Measurements from ENCODE around the gene MROH2A. TPM values are rescaled to one million over a fixed set of nuclear protein-coding genes. Genes with fewer than 3 reads are reported as not detected.

The MROH2A gene
- total RNA-seq, 1 experiment from 2014 or later, result not detected

DNA sequence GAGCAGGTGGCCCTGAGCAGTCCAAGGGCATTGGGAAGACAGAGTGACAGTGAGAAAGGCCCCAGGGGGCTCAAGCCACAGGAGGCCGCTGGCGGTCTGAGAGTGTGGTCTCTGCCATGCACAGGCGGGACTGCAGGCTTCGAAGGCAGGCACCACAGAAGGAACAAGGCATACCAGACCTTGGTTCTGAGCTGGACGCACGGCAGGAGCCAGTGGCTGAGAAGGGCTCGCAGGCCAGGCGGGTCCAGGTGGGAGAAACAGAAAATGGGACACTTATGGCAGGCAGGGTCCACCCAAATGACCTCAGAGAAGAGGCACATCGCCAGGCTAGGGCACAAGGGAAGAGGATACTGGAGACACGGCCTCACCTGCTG, 61.3 kb downstream of the MROH2A start:
- H3K36me3 Mint-ChIP-seq, result peaks cover 98% of the 10 kb centered on the region
- TF ChIP-seq ARID4B (CRISPR knock-in tag; IDR thresholded peaks at IDR 0.05; ENCODE audit: borderline replicate concordance) (0 out of 2 replicates have a peak, but pooled peaks have one; percentile 32), ZNF121 (CRISPR knock-in tag; IDR thresholded peaks at IDR 0.05) (no peak)
- H3K4me3 Mint-ChIP-seq, result no peak overlapping the region
- POLR2A ChIA-PET, result no interaction called here
- H3K4me1 Mint-ChIP-seq, result peaks cover 13% of the 10 kb centered on the region
- ATAC-seq (no peak), DNase-seq (ENCODE audit: low spot score) (no peak)
- H3K9me3 Mint-ChIP-seq, result no peaks in the 10 kb centered on the region
- peak overlapping the region; percentile 73; the same call in 1 of the 2 replicates for H3K27ac Mint-ChIP-seq
- H3K27me3 Mint-ChIP-seq (ENCODE audit: low read depth), result no peaks in the 10 kb centered on the region
- CTCF ChIA-PET, result no interaction called here

GRCh38 chr2:233840520-233840919, 62.4 kb downstream of the MROH2A start:
- H3K36me3 Mint-ChIP-seq, result peaks cover 99% of the 10 kb centered on the region
- no peak for TF ChIP-seq MXD4 (CRISPR knock-in tag; IDR thresholded peaks at IDR 0.05; ENCODE audit: borderline replicate concordance)
- TF ChIP-seq ZNF121 (CRISPR knock-in tag; IDR thresholded peaks at IDR 0.05), result no peak
- no peak for TF ChIP-seq USF2 (CRISPR knock-in tag; IDR thresholded peaks at IDR 0.05)
- TF ChIP-seq NFE2L1 (CRISPR knock-in tag; IDR thresholded peaks at IDR 0.05), result no peak
- no peak for TF ChIP-seq NR3C1 (CRISPR knock-in tag; conservative IDR thresholded peaks at IDR 0.05; ENCODE audit: low read depth)
- no peak for TF ChIP-seq ARID4B (CRISPR knock-in tag; IDR thresholded peaks at IDR 0.05; ENCODE audit: borderline replicate concordance)
- TF ChIP-seq MYBL2 (CRISPR knock-in tag; IDR thresholded peaks at IDR 0.05), result no peak
- no peak for TF ChIP-seq GABPB1 (CRISPR knock-in tag; IDR thresholded peaks at IDR 0.05)
- TF ChIP-seq ESRRA (CRISPR knock-in tag; IDR thresholded peaks at IDR 0.05; ENCODE audit: borderline replicate concordance), result no peak
- TF ChIP-seq TEAD4 (CRISPR knock-in tag; IDR thresholded peaks at IDR 0.05), result no peak
- POLR2A ChIA-PET, result no interaction called here
- no peak for DNase-seq (ENCODE audit: low spot score)
- no peak overlapping the region for H3K27ac Mint-ChIP-seq
- CTCF ChIA-PET, result no interaction called here
- ATAC-seq, result no peak
- peaks cover 13% of the 10 kb centered on the region for H3K4me1 Mint-ChIP-seq
- no peaks in the 10 kb centered on the region for H3K27me3 Mint-ChIP-seq (ENCODE audit: low read depth)
- no peaks in the 10 kb centered on the region for H3K9me3 Mint-ChIP-seq
- no peak overlapping the region for H3K4me3 Mint-ChIP-seq

DNA sequence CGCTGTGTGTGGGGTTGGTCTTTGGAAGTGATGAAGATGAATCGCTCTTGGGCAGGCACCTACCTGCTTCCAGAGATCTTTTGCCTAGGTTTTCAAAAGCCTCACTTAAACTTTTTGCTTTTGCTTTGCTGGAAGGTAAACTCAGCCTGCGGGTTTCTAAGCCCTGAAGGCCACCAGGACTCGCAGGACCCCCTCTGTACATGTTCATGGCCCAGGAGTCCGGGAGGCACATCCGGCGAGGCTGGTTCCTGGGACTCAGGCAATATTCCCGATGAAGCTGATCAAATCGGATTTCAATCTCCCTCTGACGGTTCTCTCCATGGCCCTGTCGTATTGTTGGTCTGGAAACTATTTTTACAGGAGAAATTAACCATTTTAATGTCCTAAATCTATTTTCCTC, 63.1 kb downstream of the MROH2A start:
- H3K27me3 Mint-ChIP-seq (ENCODE audit: low read depth), result no peaks in the 10 kb centered on the region
- ChIA-PET POLR2A (no interaction called here), CTCF (interaction anchor here (1.2 kb wide), 1 partner anchor 130 kb away, joined by 3 read pairs; no protein-coding TSS in a partner anchor)
- H3K36me3 Mint-ChIP-seq, result peaks cover 98% of the 10 kb centered on the region
- no peaks in the 10 kb centered on the region for H3K9me3 Mint-ChIP-seq
- H3K27ac Mint-ChIP-seq, result no peak overlapping the region
- H3K4me1 Mint-ChIP-seq, result peaks cover 13% of the 10 kb centered on the region
- ATAC-seq (no peak), DNase-seq (ENCODE audit: low spot score) (no peak)
- H3K4me3 Mint-ChIP-seq, result no peak overlapping the region
- TF ChIP-seq ARID4B (CRISPR knock-in tag; IDR thresholded peaks at IDR 0.05; ENCODE audit: borderline replicate concordance), result no peak
- TF ChIP-seq ATF6 (CRISPR knock-in tag; IDR thresholded peaks at IDR 0.05), result no peak
- no peak for TF ChIP-seq CDX4 (CRISPR knock-in tag; IDR thresholded peaks at IDR 0.05; ENCODE audit: borderline replicate concordance)
- TF ChIP-seq TP53 (CRISPR knock-in tag; IDR thresholded peaks at IDR 0.05), result no peak
